Skin of body (tissue), 2 donors: ENCODE results near the gene AMPD3. TPM values are rescaled to one million over a fixed set of nuclear protein-coding genes. Genes with fewer than 3 reads are reported as not detected.

Experiments used
- DNase-seq: peaks from one replicate; lab custom pipeline; 2025; lab: John Stamatoyannopoulos, UW
- total RNA-seq: library from RNA; depleted of rRNA; stranded (reverse); fragments of >200 nt; gene quantifications from one replicate; pipeline ENCODE4 v1.2.3, GENCODE V29; 2014

Gene AMPD3
- total RNA-seq, 1 donor from 2014 or later, result 6.9 TPM

DNA sequence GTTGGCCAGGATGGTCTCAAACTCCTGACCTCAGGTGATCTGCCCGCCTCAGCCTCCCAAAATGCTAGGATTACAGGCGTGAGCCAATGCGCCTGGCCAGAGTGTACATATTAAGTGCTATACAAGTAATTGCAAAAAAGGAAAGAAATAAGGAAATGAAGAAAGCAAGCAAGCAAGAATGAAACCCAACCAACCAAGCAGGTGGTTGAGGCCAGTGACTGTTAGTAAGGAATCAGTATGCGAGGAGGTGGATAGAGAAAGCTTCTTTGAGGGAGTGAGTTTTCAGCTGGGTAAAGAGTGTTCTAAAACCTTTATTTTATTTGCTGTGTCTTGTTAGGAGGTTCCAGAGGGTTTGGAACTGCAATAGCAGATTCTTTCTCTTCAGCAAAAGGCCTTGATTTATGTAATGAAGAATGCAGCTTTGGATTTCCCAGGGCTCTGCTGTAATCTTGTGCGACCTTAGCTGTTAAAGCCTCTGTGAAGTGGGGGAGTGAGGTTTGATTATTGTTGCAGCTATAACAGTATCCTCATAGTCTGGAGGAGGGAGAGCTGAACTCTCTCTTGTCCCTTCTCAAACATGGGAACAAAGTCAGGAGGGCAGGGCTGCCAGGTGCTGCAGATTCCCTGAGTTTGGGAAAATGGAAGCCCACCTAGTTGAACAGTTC lies 5.7 kb downstream of the AMPD3 start:
- DNase-seq, result no peak

- DNase-seq, result no peak
These were observed 6.3 kb downstream of the AMPD3 start for GRCh38 chr11:10461276-10461790.

DNA sequence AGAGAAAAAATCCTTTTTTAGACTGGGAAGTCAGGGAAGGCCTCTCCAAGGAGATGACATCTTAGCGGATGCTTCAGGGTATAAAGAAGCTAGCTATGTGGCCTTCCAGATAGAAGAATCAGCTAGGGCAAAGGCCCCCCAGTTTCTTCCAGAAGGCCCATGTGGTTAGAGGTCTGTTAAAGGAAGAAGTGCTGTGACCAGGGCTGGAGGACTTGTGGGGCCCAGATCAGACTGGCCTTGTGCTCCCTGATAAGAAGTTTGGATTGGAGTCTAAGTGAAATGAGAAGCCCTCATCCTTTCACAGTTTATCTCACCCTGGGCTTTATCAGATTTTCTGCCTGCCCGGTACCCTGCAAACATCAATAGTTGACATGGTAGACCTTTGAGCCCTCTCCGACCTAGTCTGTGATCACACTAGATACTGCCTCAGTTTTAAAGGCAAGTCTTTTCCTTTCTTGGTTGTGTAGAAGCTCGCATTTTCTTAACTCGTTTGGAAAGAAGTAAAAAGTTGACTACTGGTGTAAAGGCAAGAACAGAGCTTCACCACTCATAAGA lies 7.8 kb downstream of the AMPD3 start:
- no peak for DNase-seq

GRCh38 chr11:10473371-10473770 lies 18.3 kb downstream of the AMPD3 start:
- no peak for DNase-seq

GRCh38 chr11:10474551-10474950 lies 19.5 kb downstream of the AMPD3 start:
- DNase-seq, result no peak

GRCh38 chr11:10476342-10476741 lies 21.3 kb downstream of the AMPD3 start:
- no peak for DNase-seq

- no peak for DNase-seq
These were observed 22.0 kb downstream of the AMPD3 start for GRCh38 chr11:10476927-10477689.

GRCh38 chr11:10477690-10478046 lies 22.6 kb downstream of the AMPD3 start:
- no peak for DNase-seq

GRCh38 chr11:10478066-10478465 lies 23.0 kb downstream of the AMPD3 start:
- DNase-seq, result no peak

DNA sequence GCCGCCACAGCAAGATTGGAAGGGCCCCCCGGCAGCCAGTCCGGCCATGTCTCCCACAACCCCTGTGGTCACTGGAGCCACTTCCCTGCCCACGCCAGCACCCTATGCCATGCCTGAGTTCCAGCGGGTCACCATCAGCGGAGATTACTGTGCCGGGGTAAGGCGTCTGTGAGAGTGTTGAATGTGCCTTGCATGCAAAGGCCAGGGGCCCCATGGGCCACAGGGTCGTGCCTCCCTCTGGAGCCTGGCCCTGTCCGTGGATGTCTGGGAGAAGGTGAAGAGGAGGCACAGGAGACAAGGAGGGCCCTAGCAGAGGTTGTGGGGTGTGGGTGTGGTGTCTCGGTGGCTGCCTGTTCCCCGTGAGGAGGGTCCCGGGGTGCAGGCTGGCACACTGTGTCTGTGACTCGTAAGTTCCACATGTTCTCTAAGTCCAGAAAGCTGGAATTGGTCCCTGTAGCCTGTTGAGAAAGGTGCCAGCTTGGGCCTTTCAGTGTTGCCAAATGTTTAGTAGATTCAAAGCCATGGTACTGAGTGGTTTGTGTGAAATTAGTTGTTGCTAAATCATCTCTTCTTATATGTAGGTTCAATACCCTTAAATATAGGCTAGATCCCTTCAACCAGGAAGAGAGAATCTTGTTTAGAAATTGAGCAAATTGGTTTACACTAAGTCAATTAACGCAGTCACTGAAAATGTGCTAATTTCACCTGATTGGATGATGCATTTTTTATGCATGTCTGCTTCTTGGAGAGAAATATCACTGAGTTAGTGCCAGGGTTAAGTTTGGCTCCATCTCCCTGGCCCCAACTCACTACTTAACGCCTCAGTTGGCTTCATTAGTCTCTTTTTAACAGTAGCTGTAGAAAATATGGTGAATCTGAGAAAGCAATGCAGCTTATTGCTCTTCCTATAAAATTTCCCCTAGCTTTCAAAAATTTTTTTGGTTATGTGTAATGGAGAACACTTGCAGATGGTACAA lies 23.8 kb downstream of the AMPD3 start:
- DNase-seq, result no peak

- no peak for DNase-seq
These were observed 25.0 kb downstream of the AMPD3 start for GRCh38 chr11:10480026-10480425.

DNA sequence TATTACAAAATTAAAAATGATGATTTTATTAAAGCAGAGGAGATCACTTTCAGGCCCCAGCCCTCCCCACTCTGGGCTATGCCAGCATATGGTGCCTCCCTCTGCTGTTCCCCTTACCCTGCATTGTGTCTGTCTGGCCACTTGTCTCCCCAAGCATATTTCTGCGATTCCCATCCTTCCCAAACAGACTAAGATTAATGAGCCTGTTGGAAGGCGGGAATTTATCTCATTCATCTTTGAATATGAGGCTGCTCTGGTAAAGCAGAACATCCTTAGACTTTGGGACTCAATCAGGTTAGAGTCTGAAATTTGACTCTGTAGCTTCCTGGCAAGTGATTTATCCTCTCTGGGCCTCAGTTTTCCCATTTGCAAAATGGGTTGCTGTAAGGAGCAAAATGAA lies 25.7 kb downstream of the AMPD3 start:
- no peak for DNase-seq

GRCh38 chr11:10481560-10482349 lies 26.7 kb downstream of the AMPD3 start:
- no peak for DNase-seq

DNA sequence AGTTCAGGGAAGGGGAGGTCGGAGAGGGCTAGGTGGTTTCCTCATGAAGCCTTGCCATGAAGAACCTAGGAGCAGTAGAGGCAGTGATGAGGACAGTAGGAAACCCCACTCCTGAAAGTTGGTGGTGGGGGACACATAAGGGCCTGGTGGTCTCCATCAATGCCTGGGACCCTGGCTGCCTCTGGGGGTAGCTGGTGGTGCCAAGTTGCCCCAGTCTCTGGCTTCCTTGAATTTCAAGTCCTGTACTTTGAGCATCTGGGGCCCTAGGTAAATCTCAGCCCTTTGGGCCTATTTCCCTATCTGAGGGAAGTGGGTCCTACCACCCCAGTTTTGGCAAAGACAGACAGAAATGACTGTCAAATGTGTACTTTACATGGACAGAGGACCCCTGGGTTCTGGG lies 28.1 kb downstream of the AMPD3 start:
- DNase-seq, result no peak

DNA sequence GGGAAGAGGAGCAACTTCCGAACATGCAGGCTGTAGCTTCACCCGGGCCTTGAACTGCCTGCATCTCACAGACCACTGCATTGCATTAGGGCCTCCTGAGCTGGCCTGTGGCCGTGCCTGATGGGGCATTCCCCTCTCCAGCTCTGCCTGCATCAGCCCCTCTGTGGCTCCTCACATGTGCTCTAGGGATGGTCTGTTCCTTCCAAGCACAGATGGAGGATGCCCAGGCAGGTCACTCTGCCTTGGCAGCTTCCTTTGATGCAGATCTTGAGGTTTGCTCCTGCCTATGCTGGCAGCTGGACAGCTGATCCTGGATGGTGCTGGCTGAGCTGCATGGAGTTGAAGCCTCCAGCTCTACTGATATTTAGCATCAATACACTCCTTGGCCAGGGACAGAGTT lies 28.5 kb downstream of the AMPD3 start:
- no peak for DNase-seq

GRCh38 chr11:10484461-10485180 lies 29.6 kb downstream of the AMPD3 start:
- no peak for DNase-seq

DNA sequence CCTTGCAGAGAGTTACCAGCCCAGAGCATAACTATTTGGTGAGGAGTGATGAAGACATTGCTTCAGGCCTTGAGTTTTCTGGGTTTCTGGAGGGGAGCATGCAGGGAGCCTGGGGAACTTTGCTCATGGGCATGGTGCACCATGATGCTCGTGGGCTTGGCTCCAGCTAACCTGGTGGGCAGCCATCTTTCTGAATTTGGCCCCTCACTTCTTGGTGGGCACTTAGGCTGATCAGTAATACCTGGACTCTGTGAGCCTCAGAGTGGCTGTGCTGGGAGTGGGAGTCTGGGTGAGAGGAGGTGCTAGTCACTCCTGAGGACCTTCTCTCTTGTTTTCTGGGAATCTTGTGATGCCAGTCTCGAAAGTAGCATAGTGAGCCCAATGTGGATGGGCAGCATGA lies 30.6 kb downstream of the AMPD3 start:
- DNase-seq, result no peak

- DNase-seq, result no peak
These were observed 31.2 kb downstream of the AMPD3 start for GRCh38 chr11:10486161-10486840.

DNA sequence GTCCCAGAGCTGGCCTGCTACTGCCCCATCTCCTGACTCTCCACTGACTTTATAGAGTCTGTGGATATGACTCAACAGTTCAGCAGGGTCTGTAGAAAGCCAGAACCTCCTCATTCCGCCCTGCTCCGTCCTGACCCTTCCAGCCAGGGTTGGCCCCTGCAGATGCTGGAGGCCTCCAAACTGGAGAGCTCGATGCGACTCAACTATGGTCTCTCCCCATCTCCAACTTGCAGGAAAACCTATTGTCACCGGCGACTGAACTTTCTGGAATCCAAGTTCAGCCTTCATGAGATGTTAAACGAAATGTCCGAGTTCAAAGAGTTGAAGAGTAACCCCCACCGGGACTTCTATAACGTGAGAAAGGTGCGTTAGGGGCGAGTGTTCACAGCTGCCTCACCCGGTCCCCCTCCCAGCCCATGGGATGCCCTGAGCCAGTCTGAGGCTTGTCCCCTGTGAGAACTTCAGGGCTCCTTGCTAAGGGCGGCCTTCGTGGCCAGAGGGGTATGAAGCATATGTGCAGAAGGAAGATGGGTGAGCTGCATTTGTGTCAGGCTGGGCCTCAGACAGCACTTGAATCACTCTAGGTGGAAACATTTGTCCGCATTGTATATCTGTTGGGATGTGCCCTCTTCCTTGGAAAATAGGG lies 32.1 kb downstream of the AMPD3 start:
- DNase-seq, result no peak
